ENCODE results near the gene PLCG1. TPM values are rescaled to one million over a fixed set of nuclear protein-coding genes. Genes with fewer than 3 reads are reported as not detected.

Gene PLCG1
- total and polyA plus RNA-seq, 2 experiments from 2014 or later = 27.4 to 206 TPM

GRCh38 chr20:41145317-41145716 lies 8.0 kb downstream of the PLCG1 start:
- no peaks in the 10 kb centered on the region for H3K27me3 ChIP-seq (ENCODE audit: insufficient read depth)
- H3K79me2 ChIP-seq (replicated peaks; ENCODE audit: insufficient read depth) = peaks cover 100% of the 10 kb centered on the region
- no peaks in the 10 kb centered on the region for H3K9me2 ChIP-seq (ENCODE audit: insufficient read depth)
- Mint-ChIP-seq H3K27ac (no peak overlapping the region), H3K36me3 (ENCODE audit: low read depth) (peaks cover 22% of the 10 kb centered on the region), H3K9me3 (no peaks in the 10 kb centered on the region), H3K4me3 (no peak overlapping the region), H3K27me3 (ENCODE audit: insufficient read depth, low read depth, poor library complexity) (peaks cover 3% of the 10 kb centered on the region), H3K4me1 (peaks cover 49% of the 10 kb centered on the region)
- peaks cover 25% of the 10 kb centered on the region for H3K4me1 ChIP-seq (ENCODE audit: insufficient read depth)
- TF ChIP-seq STAT1 (IDR thresholded peaks at IDR 0.05; ENCODE audit: unreplicated experiment) (no peak), EZH2phosphoT487 (IDR thresholded peaks at IDR 0.05; ENCODE audit: unreplicated experiment) (no peak), ETS1 (IDR thresholded peaks at IDR 0.05) (no peak), CTCF (conservative IDR thresholded peaks at IDR 0.05; ENCODE audit: low read depth in 2 of 2) (no peak), CREB1 (CRISPR knock-in tag; IDR thresholded peaks at IDR 0.05; ENCODE audit: low read depth) (no peak)
- H3K36me3 ChIP-seq (ENCODE audit: insufficient read depth) = no peaks in the 10 kb centered on the region
- H2AFZ ChIP-seq = no peak overlapping the region
- ATAC-seq (no peak), DNase-seq (ENCODE audit: low spot score) (no peak)
- peaks cover 77% of the 10 kb centered on the region for H4K20me1 ChIP-seq (replicated peaks; ENCODE audit: insufficient read depth)
- no peaks in the 10 kb centered on the region for H3F3A ChIP-seq (replicated peaks; ENCODE audit: low read depth)
- H3K4me3 ChIP-seq = no peak overlapping the region
- H3K27ac ChIP-seq (ENCODE audit: low read depth) = no peak overlapping the region
- H3K4me2 ChIP-seq = no peak overlapping the region

- Mint-ChIP-seq H3K4me1 (peaks cover 42% of the 10 kb centered on the region), H3K9me3 (no peaks in the 10 kb centered on the region), H3K36me3 (ENCODE audit: low read depth) (peaks cover 22% of the 10 kb centered on the region), H3K27me3 (ENCODE audit: insufficient read depth, low read depth, poor library complexity) (peaks cover 3% of the 10 kb centered on the region), H3K27ac (no peak overlapping the region; the same call in 1 of the 2 replicates), H3K4me3 (no peak overlapping the region)
- Histone ChIP-seq H3F3A (replicated peaks; ENCODE audit: low read depth) (no peaks in the 10 kb centered on the region), H2AFZ (no peak overlapping the region), H3K27me3 (ENCODE audit: insufficient read depth) (no peaks in the 10 kb centered on the region), H3K9me2 (ENCODE audit: insufficient read depth) (no peaks in the 10 kb centered on the region), H3K27ac (ENCODE audit: low read depth) (no peak overlapping the region), H3K36me3 (ENCODE audit: insufficient read depth) (no peaks in the 10 kb centered on the region), H3K4me1 (ENCODE audit: insufficient read depth) (peaks cover 18% of the 10 kb centered on the region), H3K4me2 (no peak overlapping the region), H4K20me1 (replicated peaks; ENCODE audit: insufficient read depth) (peaks cover 81% of the 10 kb centered on the region), H3K79me2 (replicated peaks; ENCODE audit: insufficient read depth) (peaks cover 100% of the 10 kb centered on the region), H3K4me3 (no peak overlapping the region)
- ATAC-seq (no peak), DNase-seq (ENCODE audit: low spot score) (no peak)
- TF ChIP-seq EZH2phosphoT487 (IDR thresholded peaks at IDR 0.05; ENCODE audit: unreplicated experiment) (no peak), ZNF462 (CRISPR knock-in tag; IDR thresholded peaks at IDR 0.05) (no peak), REST (IDR thresholded peaks at IDR 0.05; ENCODE audit: unreplicated experiment) (no peak)
These were observed 8.7 kb downstream of the PLCG1 start for GRCh38 chr20:41145821-41146620.

All from GM23338 (cell line).